Activated CD4-positive, alpha-beta memory T cell treated with anti-CD3 and anti-CD28 coated beads for 36 hours (primary cell): Measurements from ENCODE around the gene PVRIG. TPM values are rescaled to one million over a fixed set of nuclear protein-coding genes. Genes with fewer than 3 reads are reported as not detected.
"Not testable (repeated sequence)": the region's sequence is repeated elsewhere in the genome, so short reads cannot be mapped to it uniquely, and the experiment has no call there.

Experiments used
- CTCF ChIA-PET: fragments of 350-600 bp; sonication (Branson Sonifier 250); formaldehyde crosslinking; loops from one replicate; lab custom pipeline; 2021; ENCODE audit warnings: antibody characterized with exemption, inconsistent platforms; lab: Charles Lee
- POLR2A ChIA-PET: fragments of 350-600 bp; sonication (Branson Sonifier 250); formaldehyde crosslinking; loops from one replicate; lab custom pipeline; 2021; ENCODE audit warnings: antibody characterized with exemption; lab: Charles Lee
- DNase-seq: peaks from one replicate; pipeline ENCODE4 v3.0.0-alpha.2; 2020
- H3K27ac Mint-ChIP-seq: one replicate; pipeline ENCODE4 v1.8.0; 2021; ENCODE audit warnings: mixed read lengths
- H3K27me3 Mint-ChIP-seq: one replicate; pipeline ENCODE4 v1.8.0; 2021; ENCODE audit warnings: mixed read lengths
- H3K36me3 Mint-ChIP-seq: one replicate; pipeline ENCODE4 v1.8.0; 2021; ENCODE audit warnings: mixed read lengths
- H3K4me1 Mint-ChIP-seq: one replicate; pipeline ENCODE4 v1.8.0; 2021; ENCODE audit warnings: low read depth, mixed read lengths
- H3K4me3 Mint-ChIP-seq: one replicate; pipeline ENCODE4 v1.8.0; 2021; ENCODE audit warnings: mild to moderate bottlenecking, mixed read lengths
- H3K9me3 Mint-ChIP-seq: one replicate; pipeline ENCODE4 v1.8.0; 2021; ENCODE audit warnings: mixed read lengths
- intact Hi-C: fragments of 100-400 bp; cut with micrococcal nuclease; formaldehyde crosslinking; loops from one replicate; pipeline ENCODE4 v1.15.1; 2023
- total RNA-seq, 2 experiments: library from RNA; stranded (reverse); gene quantifications; one replicate each; pipeline ENCODE4 v1.2.3, GENCODE V29; 2021

The PVRIG gene
- total RNA-seq, 2 experiments from 2014 or later, result 21.0 to 21.2 TPM

DNA sequence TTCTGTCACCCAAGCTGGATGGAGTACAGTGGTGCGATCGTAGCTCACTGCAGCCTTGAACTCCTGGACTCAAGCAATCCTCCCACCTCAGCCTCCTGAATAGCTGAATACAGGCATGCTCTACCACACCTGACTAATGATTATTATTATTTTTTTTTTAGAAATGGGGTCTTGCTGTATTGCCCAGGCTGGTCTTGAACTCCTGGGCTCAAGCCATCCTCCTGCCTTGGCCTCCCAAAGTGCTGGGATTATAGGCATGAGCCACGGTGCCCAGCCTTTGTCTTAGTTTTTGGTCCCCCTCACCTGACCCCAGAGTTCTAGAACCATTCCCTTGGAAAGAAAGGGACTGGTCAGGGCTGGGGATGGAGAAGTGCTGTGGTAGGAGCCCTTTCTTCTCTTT, 39.7 kb upstream of the PVRIG start:
- POLR2A ChIA-PET, H3K9me3 Mint-ChIP-seq, H3K36me3 Mint-ChIP-seq, H3K4me3 Mint-ChIP-seq, DNase-seq, H3K27ac Mint-ChIP-seq, H3K27me3 Mint-ChIP-seq: not testable (repeated sequence)
- peaks cover 40% of the 10 kb centered on the region for H3K4me1 Mint-ChIP-seq
- intact Hi-C loops, result loop anchor here (10.0 kb wide), 1 partner anchor 95 kb away; no protein-coding TSS in a partner anchor
- CTCF ChIA-PET, result interaction anchor here (0.7 to 1.7 kb wide), 2 partner anchors 10 to 38 kb away, joined by 3 to 4 read pairs; no protein-coding TSS in a partner anchor

DNA sequence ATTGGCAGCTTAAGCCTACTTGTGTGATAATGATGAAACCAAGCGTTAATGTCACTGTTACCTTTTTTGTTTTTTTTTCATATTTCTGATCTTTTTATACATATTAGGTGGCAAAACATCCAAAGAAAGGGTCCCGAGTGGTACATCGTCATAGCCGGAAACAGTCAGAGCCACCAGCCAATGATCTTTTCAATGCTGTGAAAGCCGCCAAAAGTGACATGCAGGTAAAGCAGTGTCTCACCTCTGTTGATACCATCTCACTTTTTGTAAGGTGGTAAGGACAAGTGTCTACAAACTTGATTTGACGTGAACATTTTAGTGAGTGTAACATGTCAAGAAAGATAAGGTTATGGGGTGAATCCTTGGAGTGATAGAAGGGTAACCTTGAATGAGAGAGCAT, 37.1 kb upstream of the PVRIG start:
- intact Hi-C loops, result loop anchor here (10.0 kb wide), 1 partner anchor 92 kb away; no protein-coding TSS in a partner anchor
- not testable (repeated sequence) for DNase-seq, H3K27ac Mint-ChIP-seq, H3K9me3 Mint-ChIP-seq, H3K36me3 Mint-ChIP-seq, H3K4me3 Mint-ChIP-seq, H3K27me3 Mint-ChIP-seq
- H3K4me1 Mint-ChIP-seq, result peaks cover 30% of the 10 kb centered on the region
- POLR2A ChIA-PET, result interaction anchor here (0.6 kb wide), 1 partner anchor 225 kb away, joined by 3 read pairs; no protein-coding TSS in a partner anchor
- CTCF ChIA-PET, result interaction anchor here (0.6 to 1.0 kb wide), 3 partner anchors 28 to 240 kb away, joined by 3 to 6 read pairs (median 3); no protein-coding TSS in a partner anchor

DNA sequence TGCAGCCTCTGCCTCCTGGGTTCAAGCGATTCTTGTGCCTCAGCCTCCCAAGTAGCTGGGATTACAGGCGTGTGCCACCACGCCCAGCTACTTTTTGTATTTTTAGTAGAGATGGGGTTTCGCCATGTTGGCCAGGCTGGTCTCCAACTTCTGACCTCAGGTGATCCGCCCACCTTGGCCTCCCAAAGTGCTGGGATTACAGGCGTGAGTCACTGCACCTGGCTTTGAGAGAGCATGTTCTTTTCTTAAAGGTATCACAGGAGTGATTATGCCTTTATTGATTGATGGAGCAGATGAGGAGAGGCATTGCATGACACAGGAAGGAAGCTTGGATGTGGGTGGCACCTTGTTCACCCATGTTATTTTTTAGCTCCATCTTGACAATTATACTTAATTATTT, 36.7 kb upstream of the PVRIG start:
- intact Hi-C loops, result loop anchor here (10.0 kb wide), 1 partner anchor 92 kb away; no protein-coding TSS in a partner anchor
- H3K36me3 Mint-ChIP-seq, DNase-seq, POLR2A ChIA-PET, H3K4me3 Mint-ChIP-seq, H3K27ac Mint-ChIP-seq, H3K27me3 Mint-ChIP-seq, H3K9me3 Mint-ChIP-seq: not testable (repeated sequence)
- peaks cover 26% of the 10 kb centered on the region for H3K4me1 Mint-ChIP-seq
- CTCF ChIA-PET, result interaction anchor here (1.0 kb wide), 2 partner anchors 28 to 50 kb away, joined by 3 to 6 read pairs; no protein-coding TSS in a partner anchor

- no peaks in the 10 kb centered on the region for H3K27me3 Mint-ChIP-seq
- DNase-seq, result no peak
- POLR2A ChIA-PET, result no interaction called here
- no peak overlapping the region for H3K4me3 Mint-ChIP-seq
- H3K36me3 Mint-ChIP-seq, result no peaks in the 10 kb centered on the region
- intact Hi-C loops, result loop anchor here (10.0 kb wide), 1 partner anchor 89 kb away; no protein-coding TSS in a partner anchor
- no peaks in the 10 kb centered on the region for H3K9me3 Mint-ChIP-seq
- H3K4me1 Mint-ChIP-seq, result peaks cover 28% of the 10 kb centered on the region
- no peak overlapping the region for H3K27ac Mint-ChIP-seq
- CTCF ChIA-PET, result interaction anchor here (0.7 to 1.0 kb wide), 2 partner anchors 37 to 222 kb away, joined by 3 to 4 read pairs; partner anchors contain the start of gene LAMTOR4
These were observed 34.0 kb upstream of the PVRIG start for GRCh38 chr7:100185726-100186125.

- CTCF ChIA-PET, result no interaction called here
- DNase-seq, result no peak
- Mint-ChIP-seq H3K36me3 (no peaks in the 10 kb centered on the region), H3K27me3 (no peaks in the 10 kb centered on the region), H3K9me3 (no peaks in the 10 kb centered on the region), H3K4me1 (peaks cover 18% of the 10 kb centered on the region), H3K4me3 (no peak overlapping the region), H3K27ac (no peak overlapping the region)
- intact Hi-C loops, result loop anchor here (10.0 kb wide), 1 partner anchor 86 kb away; no protein-coding TSS in a partner anchor
- POLR2A ChIA-PET, result no interaction called here
These were observed 30.7 kb upstream of the PVRIG start for GRCh38 chr7:100189061-100189460.

DNA sequence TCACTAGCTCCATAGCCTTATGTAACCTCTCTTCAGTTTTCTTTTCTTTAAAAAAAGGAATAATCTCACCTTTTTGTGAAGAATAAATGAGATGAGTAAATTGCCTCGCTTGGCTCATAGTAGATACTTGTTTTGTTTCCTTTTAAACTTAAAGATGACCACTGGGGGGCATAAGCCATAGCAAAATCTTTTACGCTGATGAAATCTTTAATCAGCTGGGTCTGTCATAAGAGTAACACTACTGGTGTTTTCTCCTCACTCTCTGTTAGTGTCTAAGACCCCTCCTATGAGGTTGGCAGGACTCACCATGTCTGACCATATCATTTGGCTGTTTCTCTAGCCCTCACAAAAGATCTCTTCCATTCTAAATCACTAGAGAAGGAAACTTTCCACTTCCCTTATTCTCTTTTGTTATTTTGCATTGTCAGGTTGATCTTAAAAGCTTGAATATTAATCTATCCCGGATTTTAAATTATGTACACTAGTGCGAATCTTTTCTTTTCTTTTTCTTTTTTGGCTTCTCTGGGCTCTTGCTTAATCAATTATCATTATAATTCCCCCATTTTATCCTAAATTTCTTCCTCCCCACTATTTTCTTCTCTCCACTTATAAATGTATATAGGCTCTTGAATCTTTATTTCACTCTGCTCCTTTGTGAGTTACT, 29.6 kb upstream of the PVRIG start:
- Mint-ChIP-seq H3K4me3 (no peak overlapping the region), H3K9me3 (no peaks in the 10 kb centered on the region), H3K27me3 (no peaks in the 10 kb centered on the region), H3K4me1 (peaks cover 18% of the 10 kb centered on the region), H3K36me3 (no peaks in the 10 kb centered on the region), H3K27ac (no peak overlapping the region)
- intact Hi-C loops, result loop anchor here (1.0 kb wide), 2 partner anchors 19 to 27 kb away; no protein-coding TSS in a partner anchor
- ChIA-PET CTCF (interaction anchor here (0.6 to 1.7 kb wide), 20 partner anchors 9 to 217 kb away, joined by 3 to 21 read pairs (median 5); no protein-coding TSS in a partner anchor), POLR2A (interaction anchor here (0.7 kb wide), 1 partner anchor 61 kb away, joined by 3 read pairs; no protein-coding TSS in a partner anchor)
- DNase-seq, result no peak

DNA sequence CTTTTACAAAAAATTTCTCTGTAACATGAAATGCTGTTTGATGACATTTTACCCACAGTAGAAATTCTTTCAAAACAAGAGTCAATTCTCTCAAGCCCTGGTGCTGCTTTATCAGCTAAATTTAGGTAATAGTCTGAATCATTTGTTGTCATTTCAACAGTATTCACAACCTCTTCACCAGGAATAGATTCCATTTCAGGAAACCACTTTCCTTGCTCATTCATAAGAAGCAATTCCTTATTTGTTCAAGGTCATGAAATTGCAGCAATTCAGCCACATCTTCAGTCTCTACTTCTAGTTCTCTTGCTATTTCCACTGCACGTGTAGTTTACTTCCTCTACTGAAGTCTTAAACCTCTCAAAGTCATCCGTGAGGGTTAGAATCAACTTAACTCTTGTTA, 28.0 kb upstream of the PVRIG start:
- no peaks in the 10 kb centered on the region for H3K36me3 Mint-ChIP-seq
- no peak overlapping the region for H3K27ac Mint-ChIP-seq
- H3K4me1 Mint-ChIP-seq, result peaks cover 20% of the 10 kb centered on the region
- no peak for DNase-seq
- POLR2A ChIA-PET, result no interaction called here
- no peaks in the 10 kb centered on the region for H3K27me3 Mint-ChIP-seq
- intact Hi-C loops, result no loop called here
- no peaks in the 10 kb centered on the region for H3K9me3 Mint-ChIP-seq
- CTCF ChIA-PET, result no interaction called here
- no peak overlapping the region for H3K4me3 Mint-ChIP-seq

- POLR2A ChIA-PET, H3K9me3 Mint-ChIP-seq, DNase-seq, H3K36me3 Mint-ChIP-seq, intact Hi-C loops, H3K27ac Mint-ChIP-seq, H3K27me3 Mint-ChIP-seq, CTCF ChIA-PET, H3K4me3 Mint-ChIP-seq: not testable (repeated sequence)
- H3K4me1 Mint-ChIP-seq, result peaks cover 20% of the 10 kb centered on the region
These were observed 27.4 kb upstream of the PVRIG start for GRCh38 chr7:100192281-100192862.

- Mint-ChIP-seq H3K4me1 (peaks cover 20% of the 10 kb centered on the region), H3K27ac (no peak overlapping the region), H3K27me3 (no peaks in the 10 kb centered on the region), H3K9me3 (no peaks in the 10 kb centered on the region), H3K36me3 (no peaks in the 10 kb centered on the region), H3K4me3 (no peak overlapping the region)
- intact Hi-C loops, result no loop called here
- ChIA-PET POLR2A (no interaction called here), CTCF (no interaction called here)
- no peak for DNase-seq
These were observed 26.8 kb upstream of the PVRIG start for GRCh38 chr7:100192969-100193368.

- ChIA-PET CTCF (interaction anchor here (1.2 to 1.7 kb wide), 2 partner anchors 63 to 213 kb away, joined by 5 read pairs; no protein-coding TSS in a partner anchor), POLR2A (no interaction called here)
- H3K9me3 Mint-ChIP-seq, result no peaks in the 10 kb centered on the region
- no peaks in the 10 kb centered on the region for H3K36me3 Mint-ChIP-seq
- intact Hi-C loops, result no loop called here
- H3K4me1 Mint-ChIP-seq, result peaks cover 19% of the 10 kb centered on the region
- H3K4me3 Mint-ChIP-seq, result no peak overlapping the region
- DNase-seq, result no peak
- no peaks in the 10 kb centered on the region for H3K27me3 Mint-ChIP-seq
- no peak overlapping the region for H3K27ac Mint-ChIP-seq
These were observed 24.5 kb upstream of the PVRIG start for GRCh38 chr7:100195222-100195621.

GRCh38 chr7:100195901-100196322, 23.8 kb upstream of the PVRIG start:
- POLR2A ChIA-PET, result not testable (repeated sequence)

GRCh38 chr7:100198266-100198665, 21.5 kb upstream of the PVRIG start:
- H3K27me3 Mint-ChIP-seq, result no peaks in the 10 kb centered on the region
- H3K9me3 Mint-ChIP-seq, result no peaks in the 10 kb centered on the region
- intact Hi-C loops, result no loop called here
- no peaks in the 10 kb centered on the region for H3K36me3 Mint-ChIP-seq
- ChIA-PET CTCF (interaction anchor here (0.7 kb wide), 1 partner anchor 11 kb away, joined by 3 read pairs; no protein-coding TSS in a partner anchor), POLR2A (no interaction called here)
- peaks cover 10% of the 10 kb centered on the region for H3K4me1 Mint-ChIP-seq
- no peak overlapping the region for H3K27ac Mint-ChIP-seq
- H3K4me3 Mint-ChIP-seq, result no peak overlapping the region
- no peak for DNase-seq

More at GRCh38 chr7:100195901-100196322, 23.8 kb upstream of the PVRIG start:
- H3K9me3 Mint-ChIP-seq, H3K4me3 Mint-ChIP-seq, H3K27ac Mint-ChIP-seq, H3K27me3 Mint-ChIP-seq, H3K36me3 Mint-ChIP-seq, DNase-seq, intact Hi-C loops: not testable (repeated sequence)
- CTCF ChIA-PET, result interaction anchor here (0.6 to 1.7 kb wide), 4 partner anchors 16 to 212 kb away, joined by 3 to 5 read pairs (median 4); no protein-coding TSS in a partner anchor
- H3K4me1 Mint-ChIP-seq, result peaks cover 17% of the 10 kb centered on the region
